Upper lobe of left lung (tissue), 4 donors: ENCODE results near the gene MED25.

ENCODE experiments used
- EP300 ChIP-seq, 4 donors: sonication (generic); formaldehyde crosslinking; IDR thresholded peaks; one replicate each; pipeline ENCODE4 v1.5.1; 2017; ENCODE audit warnings: antibody characterized with exemption in 4 of 4, control low read depth in 2 of 4
- POLR2A ChIP-seq, 4 donors: fragments of 450-650 bp; IDR thresholded peaks; one replicate each; pipeline ENCODE4 v1.5.1; 2016 to 2017; ENCODE audit warnings: antibody characterized with exemption in 4 of 4, mild to moderate bottlenecking in 2 of 4
- POLR2AphosphoS5 ChIP-seq, 2 donors: sonication (generic); formaldehyde crosslinking; IDR thresholded peaks; one replicate each; pipeline ENCODE4 v1.5.1; 2017; ENCODE audit warnings: antibody characterized with exemption in 2 of 2
- TF ChIP-seq, protein P1 (sequence below), 6 experiments: fragments of 450-650 bp in 4 of 6; fragments of 200-600 bp in 2 of 6; sonication (generic) in 2 of 6; IDR thresholded peaks; one replicate each; pipeline ENCODE4 v1.5.1; 2016 to 2019; ENCODE audit warnings: antibody characterized with exemption in 6 of 6

DNA sequence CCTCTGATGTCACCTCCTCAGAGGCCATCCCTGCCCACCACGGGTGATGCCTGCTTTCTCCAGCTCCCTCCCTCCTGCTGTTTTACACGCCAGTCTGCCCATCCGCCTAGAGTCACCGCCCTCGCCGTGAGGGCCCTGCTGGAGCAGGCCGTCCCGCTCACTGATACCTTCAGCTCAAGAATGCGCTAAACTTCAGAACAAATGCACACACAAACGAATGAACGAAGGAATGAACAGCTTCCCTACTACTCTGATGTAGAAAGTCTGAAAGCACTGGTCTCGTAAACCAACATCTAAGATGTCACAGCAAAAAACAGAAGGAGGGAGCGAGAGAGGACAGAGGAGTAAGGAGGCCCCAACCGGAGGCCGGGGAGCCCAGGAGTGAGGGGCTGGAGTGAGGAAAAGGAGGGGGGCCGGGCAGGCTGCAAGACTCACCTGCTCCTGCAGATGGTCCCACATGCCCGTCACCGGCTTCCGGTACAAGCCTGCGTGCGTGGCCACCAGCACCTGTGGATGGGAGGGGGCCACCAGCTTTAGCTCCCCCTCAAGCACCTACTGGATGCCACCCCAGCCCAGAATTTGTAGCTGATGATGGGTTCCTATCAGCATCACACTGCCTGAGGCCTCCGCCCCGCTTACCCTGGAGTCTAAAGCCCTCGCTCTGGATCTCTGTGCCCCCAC, 45.3 kb downstream of the MED25 start:
- TF ChIP-seq, protein P1, sequence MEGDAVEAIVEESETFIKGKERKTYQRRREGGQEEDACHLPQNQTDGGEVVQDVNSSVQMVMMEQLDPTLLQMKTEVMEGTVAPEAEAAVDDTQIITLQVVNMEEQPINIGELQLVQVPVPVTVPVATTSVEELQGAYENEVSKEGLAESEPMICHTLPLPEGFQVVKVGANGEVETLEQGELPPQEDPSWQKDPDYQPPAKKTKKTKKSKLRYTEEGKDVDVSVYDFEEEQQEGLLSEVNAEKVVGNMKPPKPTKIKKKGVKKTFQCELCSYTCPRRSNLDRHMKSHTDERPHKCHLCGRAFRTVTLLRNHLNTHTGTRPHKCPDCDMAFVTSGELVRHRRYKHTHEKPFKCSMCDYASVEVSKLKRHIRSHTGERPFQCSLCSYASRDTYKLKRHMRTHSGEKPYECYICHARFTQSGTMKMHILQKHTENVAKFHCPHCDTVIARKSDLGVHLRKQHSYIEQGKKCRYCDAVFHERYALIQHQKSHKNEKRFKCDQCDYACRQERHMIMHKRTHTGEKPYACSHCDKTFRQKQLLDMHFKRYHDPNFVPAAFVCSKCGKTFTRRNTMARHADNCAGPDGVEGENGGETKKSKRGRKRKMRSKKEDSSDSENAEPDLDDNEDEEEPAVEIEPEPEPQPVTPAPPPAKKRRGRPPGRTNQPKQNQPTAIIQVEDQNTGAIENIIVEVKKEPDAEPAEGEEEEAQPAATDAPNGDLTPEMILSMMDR (IDR thresholded peaks at IDR 0.05) = no peak
- TF ChIP-seq POLR2A (IDR thresholded peaks at IDR 0.05) = no peak
- no peak for TF ChIP-seq POLR2AphosphoS5 (IDR thresholded peaks at IDR 0.05)
- TF ChIP-seq EP300 (IDR thresholded peaks at IDR 0.05) = no peak
